ENCODE data around the gene CD74.

The CD74 gene

GRCh38 chr5:150409638-150410523 lies 2.8 kb downstream of the CD74 start:
- TF ChIP-seq CTCF (conservative IDR thresholded peaks at IDR 0.05; ENCODE audit: control insufficient read depth, insufficient read depth, low read depth, low read length), result no peak
- H3K4me3 ChIP-seq (ENCODE audit: control insufficient read depth, low read depth, low read length), result no peak overlapping the region
- peak; percentile 87 for DNase-seq (ENCODE audit: low read depth)

- DNase-seq (ENCODE audit: low read depth), result no peak
- H3K4me3 ChIP-seq (ENCODE audit: control insufficient read depth, low read depth, low read length), result no peak overlapping the region
- TF ChIP-seq CTCF (conservative IDR thresholded peaks at IDR 0.05; ENCODE audit: control insufficient read depth, insufficient read depth, low read depth, low read length), result no peak
These were observed 4.3 kb downstream of the CD74 start for GRCh38 chr5:150408231-150408943.

- H3K4me3 ChIP-seq (ENCODE audit: control insufficient read depth, low read depth, low read length), result no peak overlapping the region
- TF ChIP-seq CTCF (conservative IDR thresholded peaks at IDR 0.05; ENCODE audit: control insufficient read depth, insufficient read depth, low read depth, low read length), result no peak
- no peak for DNase-seq (ENCODE audit: low read depth)
These were observed 5.5 kb downstream of the CD74 start for GRCh38 chr5:150407096-150407720.

GRCh38 chr5:150406723-150407095 lies 6.0 kb downstream of the CD74 start:
- no peak for DNase-seq (ENCODE audit: low read depth)
- no peak for TF ChIP-seq CTCF (conservative IDR thresholded peaks at IDR 0.05; ENCODE audit: control insufficient read depth, insufficient read depth, low read depth, low read length)
- no peak overlapping the region for H3K4me3 ChIP-seq (ENCODE audit: control insufficient read depth, low read depth, low read length)

GRCh38 chr5:150406103-150406722 lies 6.5 kb downstream of the CD74 start:
- H3K4me3 ChIP-seq (ENCODE audit: control insufficient read depth, low read depth, low read length), result no peak overlapping the region
- no peak for TF ChIP-seq CTCF (conservative IDR thresholded peaks at IDR 0.05; ENCODE audit: control insufficient read depth, insufficient read depth, low read depth, low read length)
- DNase-seq (ENCODE audit: low read depth), result no peak

Measured in fibroblast of mammary gland (primary cell).